IMR-90 (cell line): ENCODE results near the gene NAV2. TPM values are rescaled to one million over a fixed set of nuclear protein-coding genes. Genes with fewer than 3 reads are reported as not detected.

Source experiments
- ATAC-seq: fragments of 200-7000 bp; cut with Tn5 transposase; 2 replicates; pipeline ENCODE4 v1.9.1; 2020; ENCODE audit warnings: low read depth, mild to moderate bottlenecking, moderate library complexity
- BruUV-seq: library from RNA; stranded (reverse); fragments of 400-500 nt; replicated peaks from 2 replicates; lab custom pipeline; 2021; lab: Mats Ljungman, UMichigan
- CTCF ChIA-PET: fragments of 300-600 bp; formaldehyde crosslinking; extraction: SDS; loops from one replicate; lab custom pipeline; 2021; ENCODE audit warnings: antibody characterized with exemption; lab: Yijun Ruan, JAX
- POLR2A ChIA-PET: fragments of 300-600 bp; sonication (Branson Sonifier 250); formaldehyde crosslinking; loops from one replicate; lab custom pipeline; 2022; ENCODE audit warnings: antibody characterized with exemption; ENCODE audit not compliant: unreplicated experiment; lab: Charles Lee
- DNase-seq: peaks from one replicate; pipeline ENCODE4 v3.0.0; 2013
- H2AFZ ChIP-seq: replicated peaks from 2 replicates; pipeline ENCODE3; 2013; ENCODE audit warnings: low read length, mild to moderate bottlenecking; ENCODE audit not compliant: poor library complexity
- H2AK5ac ChIP-seq: 2 replicates; pipeline ENCODE4 v1.6.1; 2013; ENCODE audit warnings: low read depth, low read length, inconsistent platforms
- H2AK9ac ChIP-seq: replicated peaks from 2 replicates; pipeline ENCODE3; 2013; ENCODE audit warnings: mild to moderate bottlenecking, low read depth, low read length, moderate library complexity; ENCODE audit not compliant: poor library complexity
- H2BK120ac ChIP-seq: 2 replicates; pipeline ENCODE4 v1.6.1; 2013; ENCODE audit warnings: low read depth, low read length, inconsistent platforms
- H2BK15ac ChIP-seq: 3 replicates; pipeline ENCODE4 v1.6.1; 2013; ENCODE audit warnings: low read depth, low read length, inconsistent platforms
- H2BK20ac ChIP-seq: 2 replicates; pipeline ENCODE4 v1.6.1; 2013; ENCODE audit warnings: low read depth, mild to moderate bottlenecking, inconsistent platforms, low read length, moderate library complexity
- H2BK5ac ChIP-seq: 2 replicates; pipeline ENCODE4 v1.6.1; 2013; ENCODE audit warnings: mild to moderate bottlenecking, low read depth, low read length, inconsistent platforms; ENCODE audit not compliant: poor library complexity, severe bottlenecking
- H3K14ac ChIP-seq: replicated peaks from 2 replicates; pipeline ENCODE4 v1.6.1; 2013; ENCODE audit warnings: low read depth, low read length, inconsistent platforms
- H3K18ac ChIP-seq: 2 replicates; pipeline ENCODE4 v1.6.1; 2013; ENCODE audit warnings: low read depth, low read length, control low read depth
- H3K23ac ChIP-seq: 2 replicates; pipeline ENCODE4 v1.6.1; 2013; ENCODE audit warnings: low read depth, low read length, inconsistent platforms
- H3K27ac ChIP-seq: 2 replicates; pipeline ENCODE4 v1.5.1; 2013; ENCODE audit warnings: mild to moderate bottlenecking, control low read depth, low read length; ENCODE audit not compliant: insufficient read depth
- H3K27me3 ChIP-seq: 2 replicates; pipeline ENCODE4 v1.6.1; 2013; ENCODE audit warnings: low read length; ENCODE audit not compliant: control insufficient read depth, insufficient read depth
- H3K36me3 ChIP-seq: 2 replicates; pipeline ENCODE4 v1.6.1; 2013; ENCODE audit warnings: low read length, mixed read lengths; ENCODE audit not compliant: control insufficient read depth, insufficient read depth
- H3K4ac ChIP-seq: 2 replicates; pipeline ENCODE4 v1.6.1; 2013; ENCODE audit warnings: low read depth, low read length, inconsistent platforms
- H3K4me1 ChIP-seq: 2 replicates; pipeline ENCODE4 v1.6.1; 2013; ENCODE audit warnings: low read length, mixed read lengths; ENCODE audit not compliant: control insufficient read depth, insufficient read depth
- H3K4me2 ChIP-seq: 2 replicates; pipeline ENCODE4 v1.6.1; 2013; ENCODE audit warnings: low read depth, mild to moderate bottlenecking, control low read depth, low read length, moderate library complexity
- H3K4me3 ChIP-seq: 2 replicates; pipeline ENCODE4 v1.5.1; 2013; ENCODE audit warnings: low read depth, mild to moderate bottlenecking, control low read depth, low read length, moderate library complexity; ENCODE audit not compliant: insufficient read depth
- H3K56ac ChIP-seq: 2 replicates; pipeline ENCODE4 v1.6.1; 2013; ENCODE audit warnings: low read length, inconsistent platforms; ENCODE audit not compliant: insufficient read depth; ENCODE audit errors: extremely low read depth
- H3K79me1 ChIP-seq, 2 experiments: 2 replicates each; pipeline ENCODE4 v1.6.1; 2013; ENCODE audit warnings: low read length in 2 of 2, inconsistent platforms in 1 of 2, low read depth in 1 of 2
- H3K9ac ChIP-seq: 2 replicates; pipeline ENCODE4 v1.6.1; 2013; ENCODE audit warnings: low read depth, low read length, control low read depth
- H3K9me1 ChIP-seq: 2 replicates; pipeline ENCODE4 v1.6.1; 2013; ENCODE audit warnings: low read length, inconsistent platforms; ENCODE audit not compliant: insufficient read depth
- H3K9me3 ChIP-seq: 2 replicates; pipeline ENCODE4 v1.6.1; 2013; ENCODE audit warnings: low read length; ENCODE audit not compliant: control insufficient read depth, insufficient read depth
- H4K20me1 ChIP-seq: 2 replicates; pipeline ENCODE4 v1.6.1; 2013; ENCODE audit warnings: low read length, inconsistent platforms; ENCODE audit not compliant: insufficient read depth
- H4K5ac ChIP-seq: 2 replicates; pipeline ENCODE4 v1.6.1; 2013; ENCODE audit warnings: mild to moderate bottlenecking, low read depth, low read length, control low read depth
- H4K8ac ChIP-seq, 2 experiments: 2 replicates each; pipeline ENCODE4 v1.6.1; 2013; ENCODE audit warnings: low read depth in 2 of 2, low read length in 2 of 2, control low read depth in 1 of 2, inconsistent platforms in 1 of 2
- H4K91ac ChIP-seq: 2 replicates; pipeline ENCODE4 v1.6.1; 2013; ENCODE audit warnings: low read depth, low read length, inconsistent platforms; ENCODE audit not compliant: insufficient read depth
- MAFK ChIP-seq: IDR thresholded peaks from 2 replicates; pipeline ENCODE4 v1.6.1; 2012; ENCODE audit warnings: low read depth, low read length, improper control_type of control experiment
- POLR2A ChIP-seq: IDR thresholded peaks from 2 replicates; pipeline ENCODE4 v1.6.1; 2012; ENCODE audit warnings: mild to moderate bottlenecking, low read depth, low read length
- SMC3 ChIP-seq: fragments of 150-350 bp; IDR thresholded peaks from 2 replicates; pipeline ENCODE4 v1.6.1; 2016; ENCODE audit warnings: low read depth, mild to moderate bottlenecking, antibody characterized with exemption, low read length, moderate library complexity
- WGBS, 2 experiments: methylation state at CpG; one replicate each; pipeline versions ENCODE4 v1.1.5 to v1.1.7; 2013; ENCODE audit warnings: missing lambda C conversion rate in 2 of 2; ENCODE audit not compliant: insufficient read length in 1 of 2; ENCODE audit errors: extremely low coverage in 2 of 2; 5-methylcytosine and 5-hydroxymethylcytosine counted together
- dilution Hi-C: fragments of 300-500 bp; cut with HindIII; formaldehyde crosslinking; loops from one replicate; pipeline ENCODE4 v1.14.3; 2018; ENCODE audit warnings: low sequenced_read_pairs; ENCODE audit not compliant: unreplicated experiment
- in situ Hi-C: fragments of 300-500 bp; cut with MboI; formaldehyde crosslinking; loops from 3 replicates; pipeline ENCODE4 v1.14.3; 2019; ENCODE audit warnings: low sequenced_read_pairs, inconsistent platforms, mixed read lengths
- intact Hi-C: fragments of 100-400 bp; cut with micrococcal nuclease; formaldehyde crosslinking; loops from 2 replicates; pipeline ENCODE4 v1.10.0; 2022
- polyA plus RNA-seq, 3 experiments: library from polyadenylated mRNA; depleted of rRNA; stranded (reverse); fragments of >200 nt; gene quantifications; 2 replicates each; pipeline ENCODE4 v1.2.3, GENCODE V29; 2012; ENCODE audit warnings: low replicate concordance in 1 of 3
- total RNA-seq: library from RNA; depleted of rRNA; stranded (reverse); fragments of >200 nt; gene quantifications from 2 replicates; pipeline ENCODE4 v1.2.3, GENCODE V29; 2012

Gene NAV2
- total and polyA plus RNA-seq, 2 of the 4 experiments (the other 2 are of a cell fraction): 4.5 to 12.6 TPM

DNA sequence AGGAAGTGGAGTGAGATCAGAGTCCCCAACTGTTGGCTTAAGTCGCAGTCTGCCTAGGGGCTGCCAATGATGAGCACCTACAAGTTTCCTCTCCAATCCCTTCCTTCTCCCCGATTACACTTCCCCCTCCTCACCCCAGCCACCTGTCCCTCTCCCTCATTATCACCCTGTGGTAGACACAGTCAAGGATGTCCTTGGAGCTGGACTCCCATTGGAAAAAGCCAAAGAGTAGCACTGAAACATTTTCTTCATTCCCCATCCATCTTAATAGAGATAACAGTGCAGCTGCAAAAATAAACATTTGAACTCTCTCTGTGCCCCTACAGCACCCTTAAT, 301.4 kb downstream of the NAV2 start:
- no peak overlapping the region for H3K4me3 ChIP-seq
- TF ChIP-seq MAFK (no peak), POLR2A (no peak), SMC3 (no peak)
- H4K8ac ChIP-seq: no peak overlapping the region
- no peak overlapping the region for H3K4ac ChIP-seq
- no peak overlapping the region for H2AK9ac ChIP-seq
- ATAC-seq (no peak), DNase-seq (no peak)
- no peaks in the 10 kb centered on the region for H3K9me3 ChIP-seq
- in situ Hi-C loops (no loop called here), dilution Hi-C loops (no loop called here), intact Hi-C loops (no loop called here)
- no peak overlapping the region for H3K18ac ChIP-seq
- no peaks in the 10 kb centered on the region for H3K36me3 ChIP-seq
- no peak overlapping the region for H2BK20ac ChIP-seq
- H2AFZ ChIP-seq: no peak overlapping the region
- H4K20me1 ChIP-seq: no peaks in the 10 kb centered on the region; the same call in 1 of the 2 replicates
- no peak overlapping the region for H3K56ac ChIP-seq
- 0 out of 2 replicates have a peak overlapping the region, but pooled peaks have one; percentile 53 for H2AK5ac ChIP-seq
- H3K9ac ChIP-seq: no peak overlapping the region
- H3K9me1 ChIP-seq: peaks cover 3% of the 10 kb centered on the region; the same call in 1 of the 2 replicates
- POLR2A ChIA-PET: no interaction called here
- no TSS peak for BruUV-seq
- no peaks in the 10 kb centered on the region for H3K27me3 ChIP-seq
- H3K23ac ChIP-seq: no peak overlapping the region
- H2BK120ac ChIP-seq: no peak overlapping the region
- no peak overlapping the region for H4K5ac ChIP-seq
- no peak overlapping the region for H3K27ac ChIP-seq
- H2BK15ac ChIP-seq: no peak overlapping the region
- H3K14ac ChIP-seq: no peak overlapping the region
- peaks cover 13% of the 10 kb centered on the region for H3K4me1 ChIP-seq
- peaks cover 6 to 26% of the 10 kb centered on the region in 2 experiments; a peak in 3 of 4 replicates for H3K79me1 ChIP-seq
- no peak overlapping the region for H2BK5ac ChIP-seq
- no CpG with 5 or more reads among the region's 2 CpGs for WGBS, 2 experiments
- no peak overlapping the region for H3K4me2 ChIP-seq
- CTCF ChIA-PET: interaction anchor here (0.6 to 1.1 kb wide), 2 partner anchors 83 to 311 kb away, joined by 3 to 4 read pairs; no protein-coding TSS in a partner anchor
- H4K91ac ChIP-seq: no peak overlapping the region
